Spinal cord (tissue), 10 donors: ENCODE measurements around the gene SMG9. TPM values are rescaled to one million over a fixed set of nuclear protein-coding genes. Genes with fewer than 3 reads are reported as not detected.
"Not testable (repeated sequence)": the region's sequence is repeated elsewhere in the genome, so short reads cannot be mapped to it uniquely, and the experiment has no call there.

ENCODE experiments used
- DNase-seq, 6 donors: peaks; one replicate each; pipeline versions ENCODE4 v3.0.0 to v3.0.0-alpha.2; 2013 to 2015; ENCODE audit warnings: low spot score in 6 of 6, low read depth in 4 of 6
- H3K27ac ChIP-seq: one replicate; pipeline ENCODE4 v1.5.1; 2013; ENCODE audit warnings: low read depth, low read length, control low read depth
- H3K27me3 ChIP-seq: one replicate; pipeline ENCODE4 v1.6.1; 2013; ENCODE audit warnings: low read length; ENCODE audit not compliant: control insufficient read depth, insufficient read depth
- H3K36me3 ChIP-seq: one replicate; pipeline ENCODE4 v1.6.1; 2013; ENCODE audit warnings: low read length; ENCODE audit not compliant: control insufficient read depth, insufficient read depth
- H3K4me1 ChIP-seq: one replicate; pipeline ENCODE4 v1.6.1; 2013; ENCODE audit warnings: low read length; ENCODE audit not compliant: control insufficient read depth, insufficient read depth
- H3K4me3 ChIP-seq: one replicate; pipeline ENCODE4 v1.5.1; 2013; ENCODE audit warnings: low read depth, low read length, control low read depth
- H3K9me3 ChIP-seq: one replicate; pipeline ENCODE4 v1.6.1; 2013; ENCODE audit warnings: low read length; ENCODE audit not compliant: control insufficient read depth, insufficient read depth
- WGBS: methylation state at CpG from one replicate; pipeline ENCODE4 v1.1.5; 2013; ENCODE audit warnings: missing lambda C conversion rate; ENCODE audit not compliant: insufficient coverage; 5-methylcytosine and 5-hydroxymethylcytosine counted together
- polyA plus RNA-seq, 2 donors: library from polyadenylated mRNA; unstranded; fragments of 120-200 nt; gene quantifications; one replicate each; pipeline ENCODE4 v1.2.1, GENCODE V29; 2013; ENCODE audit not compliant: insufficient read length in 2 of 2
- total RNA-seq, 2 donors: library from RNA; depleted of rRNA in 1 of 2; stranded (reverse); fragments of 120-200 nt in 1 of 2; fragments of >200 nt in 1 of 2; gene quantifications; one replicate each; pipeline versions ENCODE4 v1.2.3 to v1.2.4, GENCODE V29; 2013 to 2014
- donor health status: healthy.

The SMG9 gene
- total and polyA plus RNA-seq, 4 donors: 9.2 to 110 (median 56.6) TPM

- H3K36me3 ChIP-seq: no peaks in the 10 kb centered on the region
- WGBS: 2% methylated on average over 55 of the region's 63 CpGs
- H3K9me3 ChIP-seq: no peaks in the 10 kb centered on the region
- peaks cover 32% of the 10 kb centered on the region for H3K27me3 ChIP-seq
- DNase-seq: peak in 3 of 6 donors; percentile 4 to 87 (median 69)
- peaks cover 27% of the 10 kb centered on the region for H3K4me1 ChIP-seq
- H3K4me3 ChIP-seq: peak overlapping the region; percentile 12
- no peak overlapping the region for H3K27ac ChIP-seq
Observed at GRCh38 chr19:43774103-43774939, 19.6 kb upstream of the SMG9 start.

GRCh38 chr19:43773725-43774102 lies 19.0 kb upstream of the SMG9 start:
- DNase-seq: no peak
- Histone ChIP-seq H3K4me1 (peaks cover 27% of the 10 kb centered on the region), H3K27me3 (peaks cover 32% of the 10 kb centered on the region), H3K27ac (no peak overlapping the region), H3K9me3 (no peaks in the 10 kb centered on the region), H3K4me3 (no peak overlapping the region), H3K36me3 (no peaks in the 10 kb centered on the region)
- 11% methylated on average over 5 of the region's 5 CpGs for WGBS

GRCh38 chr19:43769256-43769655 lies 14.5 kb upstream of the SMG9 start:
- Histone ChIP-seq H3K4me3 (no peak overlapping the region), H3K4me1 (peaks cover 6% of the 10 kb centered on the region), H3K36me3 (no peaks in the 10 kb centered on the region), H3K27ac (no peak overlapping the region), H3K27me3 (peaks cover 20% of the 10 kb centered on the region), H3K9me3 (no peaks in the 10 kb centered on the region)
- WGBS: 90% methylated on average over 12 of the region's 14 CpGs
- DNase-seq: no peak

GRCh38 chr19:43768273-43769050 lies 13.7 kb upstream of the SMG9 start:
- Histone ChIP-seq H3K27ac (no peak overlapping the region), H3K4me1 (peaks cover 3% of the 10 kb centered on the region), H3K9me3 (no peaks in the 10 kb centered on the region), H3K27me3 (peaks cover 13% of the 10 kb centered on the region), H3K4me3 (no peak overlapping the region), H3K36me3 (no peaks in the 10 kb centered on the region)
- DNase-seq: no peak
- 81% methylated on average over 8 of the region's 15 CpGs for WGBS

GRCh38 chr19:43767818-43768217 lies 13.1 kb upstream of the SMG9 start:
- Histone ChIP-seq H3K27me3 (peaks cover 6% of the 10 kb centered on the region), H3K36me3 (no peaks in the 10 kb centered on the region), H3K9me3 (no peaks in the 10 kb centered on the region), H3K4me1 (peaks cover 3% of the 10 kb centered on the region), H3K4me3 (no peak overlapping the region), H3K27ac (no peak overlapping the region)
- DNase-seq: no peak
- WGBS: no CpG with 5 or more reads among the region's 1 CpG

- Histone ChIP-seq H3K9me3 (no peaks in the 10 kb centered on the region), H3K27me3 (peaks cover 2% of the 10 kb centered on the region), H3K4me3 (no peak overlapping the region), H3K4me1 (peaks cover 3% of the 10 kb centered on the region), H3K36me3 (no peaks in the 10 kb centered on the region), H3K27ac (no peak overlapping the region)
- 92% methylated on average over 7 of the region's 7 CpGs for WGBS
- DNase-seq: no peak
Observed at GRCh38 chr19:43767316-43767715, 12.6 kb upstream of the SMG9 start.

- no peaks in the 10 kb centered on the region for H3K36me3 ChIP-seq
- no peak overlapping the region for H3K27ac ChIP-seq
- H3K9me3 ChIP-seq: no peaks in the 10 kb centered on the region
- 100% methylated on average over 1 of the region's 4 CpGs for WGBS
- H3K27me3 ChIP-seq: no peaks in the 10 kb centered on the region
- no peak overlapping the region for H3K4me3 ChIP-seq
- H3K4me1 ChIP-seq: peaks cover 3% of the 10 kb centered on the region
- no peak for DNase-seq
Observed at GRCh38 chr19:43766755-43767043, 11.9 kb upstream of the SMG9 start.

GRCh38 chr19:43765109-43765876 lies 10.5 kb upstream of the SMG9 start:
- no peak for DNase-seq
- Histone ChIP-seq H3K27me3 (no peaks in the 10 kb centered on the region), H3K4me1 (peaks cover 3% of the 10 kb centered on the region), H3K4me3 (no peak overlapping the region), H3K36me3 (no peaks in the 10 kb centered on the region), H3K27ac (no peak overlapping the region), H3K9me3 (no peaks in the 10 kb centered on the region)
- WGBS: 69% methylated on average over 12 of the region's 16 CpGs

GRCh38 chr19:43764684-43765083 lies 9.9 kb upstream of the SMG9 start:
- not testable (repeated sequence) for H3K27ac ChIP-seq, H3K4me1 ChIP-seq, H3K27me3 ChIP-seq, H3K4me3 ChIP-seq, H3K36me3 ChIP-seq, H3K9me3 ChIP-seq, DNase-seq
- WGBS: 77% methylated on average over 7 of the region's 8 CpGs
